ENCODE measurements around the gene GLTPD2.

DNA sequence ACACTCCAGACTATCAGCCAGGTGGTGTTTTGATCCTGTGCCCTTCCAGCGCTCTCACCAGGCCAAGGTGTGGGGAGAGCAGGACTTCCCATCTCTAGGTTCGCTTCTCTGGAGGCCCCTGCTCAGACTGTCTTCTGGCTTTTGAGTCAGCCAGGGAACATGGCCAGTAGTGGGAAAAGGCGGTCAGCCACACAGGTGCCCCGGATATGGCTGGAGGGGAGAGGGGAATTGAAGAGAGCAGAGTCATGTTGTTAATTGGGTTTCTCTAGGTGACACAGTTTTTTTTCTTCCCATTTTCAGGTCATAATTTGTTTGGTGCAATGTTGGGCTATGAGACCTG is 45.9 kb downstream of the GLTPD2 start:
- TF ChIP-seq, protein P1, sequence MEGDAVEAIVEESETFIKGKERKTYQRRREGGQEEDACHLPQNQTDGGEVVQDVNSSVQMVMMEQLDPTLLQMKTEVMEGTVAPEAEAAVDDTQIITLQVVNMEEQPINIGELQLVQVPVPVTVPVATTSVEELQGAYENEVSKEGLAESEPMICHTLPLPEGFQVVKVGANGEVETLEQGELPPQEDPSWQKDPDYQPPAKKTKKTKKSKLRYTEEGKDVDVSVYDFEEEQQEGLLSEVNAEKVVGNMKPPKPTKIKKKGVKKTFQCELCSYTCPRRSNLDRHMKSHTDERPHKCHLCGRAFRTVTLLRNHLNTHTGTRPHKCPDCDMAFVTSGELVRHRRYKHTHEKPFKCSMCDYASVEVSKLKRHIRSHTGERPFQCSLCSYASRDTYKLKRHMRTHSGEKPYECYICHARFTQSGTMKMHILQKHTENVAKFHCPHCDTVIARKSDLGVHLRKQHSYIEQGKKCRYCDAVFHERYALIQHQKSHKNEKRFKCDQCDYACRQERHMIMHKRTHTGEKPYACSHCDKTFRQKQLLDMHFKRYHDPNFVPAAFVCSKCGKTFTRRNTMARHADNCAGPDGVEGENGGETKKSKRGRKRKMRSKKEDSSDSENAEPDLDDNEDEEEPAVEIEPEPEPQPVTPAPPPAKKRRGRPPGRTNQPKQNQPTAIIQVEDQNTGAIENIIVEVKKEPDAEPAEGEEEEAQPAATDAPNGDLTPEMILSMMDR (IDR thresholded peaks at IDR 0.05): no peak
- no peak for TF ChIP-seq POLR2AphosphoS5 (IDR thresholded peaks at IDR 0.05)
- TF ChIP-seq POLR2A (IDR thresholded peaks at IDR 0.05): no peak
